H9 (cell line): Measurements from ENCODE around the gene TRPM8. TPM values are rescaled to one million over a fixed set of nuclear protein-coding genes. Genes with fewer than 3 reads are reported as not detected.

Experiments
- DNase-seq: peaks from one replicate; pipeline ENCODE4 v3.0.0-alpha.2; 2017
- H2AFZ ChIP-seq: one replicate; pipeline ENCODE4 v1.6.1; 2013; ENCODE audit warnings: mild to moderate bottlenecking, low read length, control low read depth, moderate library complexity
- H2AK5ac ChIP-seq: 2 replicates; pipeline ENCODE4 v1.6.1; 2013; ENCODE audit warnings: low read length, control low read depth, mixed read lengths; ENCODE audit not compliant: insufficient read length
- H2BK120ac ChIP-seq: one replicate; pipeline ENCODE4 v1.6.1; 2013; ENCODE audit warnings: low read depth, mild to moderate bottlenecking, low read length, control low read depth, inconsistent platforms; ENCODE audit not compliant: poor library complexity, severe bottlenecking
- H2BK12ac ChIP-seq: 2 replicates; pipeline ENCODE4 v1.6.1; 2013; ENCODE audit warnings: low read length, control low read depth, mixed read lengths, low read depth; ENCODE audit not compliant: insufficient read length
- H2BK15ac ChIP-seq: 2 replicates; pipeline ENCODE4 v1.6.1; 2013; ENCODE audit warnings: low read depth, low read length, control low read depth
- H2BK20ac ChIP-seq: one replicate; pipeline ENCODE4 v1.6.1; 2013; ENCODE audit warnings: low read depth, mild to moderate bottlenecking, low read length, control low read depth, inconsistent platforms; ENCODE audit not compliant: poor library complexity, severe bottlenecking
- H2BK5ac ChIP-seq: 2 replicates; pipeline ENCODE4 v1.6.1; 2013; ENCODE audit warnings: low read length, control low read depth, mixed read lengths; ENCODE audit not compliant: insufficient read length
- H3K14ac ChIP-seq: 2 replicates; pipeline ENCODE4 v1.6.1; 2013; ENCODE audit warnings: low read length, control low read depth; ENCODE audit not compliant: insufficient read depth
- H3K18ac ChIP-seq: 2 replicates; pipeline ENCODE4 v1.6.1; 2013; ENCODE audit warnings: low read depth, mild to moderate bottlenecking, mixed read lengths, low read length, control low read depth; ENCODE audit not compliant: insufficient read length
- H3K23ac ChIP-seq: 2 replicates; pipeline ENCODE4 v1.6.1; 2013; ENCODE audit warnings: low read length, control low read depth, mixed read lengths, low read depth; ENCODE audit not compliant: insufficient read length
- H3K23me2 ChIP-seq: 2 replicates; pipeline ENCODE4 v1.6.1; 2013; ENCODE audit warnings: low read depth, mild to moderate bottlenecking, mixed read lengths, low read length, control low read depth; ENCODE audit not compliant: insufficient read length, poor library complexity, severe bottlenecking
- H3K27ac ChIP-seq: 2 replicates; pipeline ENCODE4 v1.5.1; 2013; ENCODE audit warnings: low read length, control low read depth, mixed read lengths, low read depth; ENCODE audit not compliant: insufficient read length
- H3K27me3 ChIP-seq: 2 replicates; pipeline ENCODE4 v1.6.1; 2013; ENCODE audit warnings: low read length, control low read depth, inconsistent platforms; ENCODE audit not compliant: insufficient read depth
- H3K4ac ChIP-seq: 2 replicates; pipeline ENCODE4 v1.6.1; 2013; ENCODE audit warnings: low read depth, mild to moderate bottlenecking, control low read depth, inconsistent platforms, low read length, moderate library complexity
- H3K4me1 ChIP-seq: 2 replicates; pipeline ENCODE4 v1.6.1; 2013; ENCODE audit warnings: low read length, control low read depth, inconsistent platforms; ENCODE audit not compliant: insufficient read depth
- H3K4me2 ChIP-seq: 2 replicates; pipeline ENCODE4 v1.6.1; 2013; ENCODE audit warnings: low read length, control low read depth, mixed read lengths; ENCODE audit not compliant: insufficient read length, insufficient read depth
- H3K56ac ChIP-seq: 2 replicates; pipeline ENCODE4 v1.6.1; 2013; ENCODE audit warnings: low read depth, mild to moderate bottlenecking, mixed read lengths, low read length, control low read depth; ENCODE audit not compliant: insufficient read length
- H3K79me1 ChIP-seq: 2 replicates; pipeline ENCODE4 v1.6.1; 2013; ENCODE audit warnings: low read depth, mild to moderate bottlenecking, moderate library complexity, low read length, control low read depth, inconsistent platforms; ENCODE audit not compliant: insufficient read depth, poor library complexity, severe bottlenecking
- H3K79me2 ChIP-seq: 2 replicates; pipeline ENCODE4 v1.6.1; 2013; ENCODE audit warnings: low read length, control low read depth, inconsistent platforms; ENCODE audit not compliant: insufficient read depth
- H3K9ac ChIP-seq: 2 replicates; pipeline ENCODE4 v1.6.1; 2013; ENCODE audit warnings: low read length, control low read depth, mixed read lengths; ENCODE audit not compliant: insufficient read length; ENCODE audit errors: extremely low read depth
- H3K9me3 ChIP-seq: one replicate; pipeline ENCODE4 v1.6.1; 2013; ENCODE audit warnings: low read depth, low read length, inconsistent platforms; ENCODE audit not compliant: control insufficient read depth
- H3T11ph ChIP-seq: one replicate; pipeline ENCODE4 v1.6.1; 2013; ENCODE audit warnings: mild to moderate bottlenecking, low read length, control low read depth, inconsistent platforms
- H4K20me1 ChIP-seq: one replicate; pipeline ENCODE4 v1.6.1; 2013; ENCODE audit not compliant: control insufficient read depth, insufficient read length, insufficient read depth
- H4K5ac ChIP-seq: 2 replicates; pipeline ENCODE4 v1.6.1; 2013; ENCODE audit warnings: low read depth, mild to moderate bottlenecking, mixed read lengths, low read length, control low read depth; ENCODE audit not compliant: insufficient read length
- H4K8ac ChIP-seq: replicated peaks from 2 replicates; pipeline ENCODE4 v1.6.1; 2013; ENCODE audit warnings: low read length, control low read depth, mixed read lengths, low read depth; ENCODE audit not compliant: insufficient read length
- H4K91ac ChIP-seq: 2 replicates; pipeline ENCODE4 v1.6.1; 2013; ENCODE audit warnings: low read depth, mild to moderate bottlenecking, moderate library complexity, mixed read lengths, low read length, control low read depth; ENCODE audit not compliant: insufficient read length
- H3K27ac Mint-ChIP-seq, 3 experiments: 2 replicates in 2 of 3; 3 replicates in 1 of 3; pipeline ENCODE4 v1.8.0; 2020 to 2021; ENCODE audit warnings: mixed read lengths in 3 of 3, mild to moderate bottlenecking in 1 of 3, moderate library complexity in 1 of 3
- H3K27me3 Mint-ChIP-seq: 2 replicates; pipeline ENCODE4 v1.8.0; 2021; ENCODE audit warnings: low read depth, mild to moderate bottlenecking, moderate library complexity, mixed read lengths
- H3K36me3 Mint-ChIP-seq, 3 experiments: 2 replicates in 2 of 3; 3 replicates in 1 of 3; pipeline ENCODE4 v1.8.0; 2020 to 2021; ENCODE audit warnings: low read depth in 3 of 3, mixed read lengths in 3 of 3; ENCODE audit not compliant: insufficient read depth in 1 of 3
- H3K4me1 Mint-ChIP-seq, 2 experiments: 2 replicates each; pipeline ENCODE4 v1.8.0; 2020; ENCODE audit warnings: mixed read lengths in 2 of 2
- H3K4me3 Mint-ChIP-seq, 2 experiments: 2 replicates in 1 of 2; 3 replicates in 1 of 2; pipeline ENCODE4 v1.8.0; 2020 to 2021; ENCODE audit warnings: mild to moderate bottlenecking in 2 of 2, mixed read lengths in 2 of 2, moderate library complexity in 1 of 2
- H3K9me3 Mint-ChIP-seq, 2 experiments: 2 replicates in 1 of 2; 3 replicates in 1 of 2; pipeline ENCODE4 v1.8.0; 2020; ENCODE audit warnings: mild to moderate bottlenecking in 2 of 2, mixed read lengths in 2 of 2, moderate library complexity in 1 of 2
- CTCF ChIP-seq: fragments of 200-600 bp; sonication (generic); conservative IDR thresholded peaks from 3 replicates; pipeline ENCODE4 v1.8.0; 2021; ENCODE audit warnings: antibody characterized with exemption, mild to moderate bottlenecking
- WGBS: extraction: QIAGEN DNeasy Blood & Tissue Kit; methylation state at CpG from one replicate; pipeline ENCODE4 v1.1.7; 2013; ENCODE audit warnings: missing lambda C conversion rate, low lambda C conversion rate, mixed read lengths; ENCODE audit not compliant: insufficient read length; ENCODE audit errors: extremely low coverage; 5-methylcytosine and 5-hydroxymethylcytosine counted together
- total RNA-seq: library from RNA; stranded (reverse); gene quantifications from 2 replicates; pipeline ENCODE4 v1.2.1, GENCODE V29; 2021

The TRPM8 gene
- total RNA-seq, 1 experiment from 2014 or later = 0.28 TPM

GRCh38 chr2:233942731-233943130 is 25.6 kb downstream of the TRPM8 start:
- no peak for DNase-seq
- H2BK20ac ChIP-seq = no peak overlapping the region

More at GRCh38 chr2:233942731-233943130, 25.6 kb downstream of the TRPM8 start:
- H3K9me3 ChIP-seq = no peaks in the 10 kb centered on the region
- H4K5ac ChIP-seq = no peak overlapping the region
- no peaks in the 10 kb centered on the region for H3K36me3 Mint-ChIP-seq
- no peak overlapping the region for H3K4me3 Mint-ChIP-seq
- no peak overlapping the region for H2AFZ ChIP-seq
- no peak overlapping the region for H3K27ac ChIP-seq
- no peaks in the 10 kb centered on the region for H4K20me1 ChIP-seq
- H3K79me2 ChIP-seq = no peaks in the 10 kb centered on the region
- H3K27ac Mint-ChIP-seq = no peak overlapping the region
- WGBS = no CpG with 5 or more reads among the region's 4 CpGs
- H4K8ac ChIP-seq = no peak overlapping the region
- no peak for TF ChIP-seq CTCF
- no peak overlapping the region for H3K23ac ChIP-seq
- H2BK5ac ChIP-seq = no peak overlapping the region
- H3K27me3 Mint-ChIP-seq = peaks cover 21% of the 10 kb centered on the region
- H3T11ph ChIP-seq = no peak overlapping the region
- no peak overlapping the region for H3K4me2 ChIP-seq
- H3K79me1 ChIP-seq = no peaks in the 10 kb centered on the region
- H3K56ac ChIP-seq = no peak overlapping the region
- H2AK5ac ChIP-seq = no peak overlapping the region
- H3K27me3 ChIP-seq = no peaks in the 10 kb centered on the region
- H3K9me3 Mint-ChIP-seq = peaks cover 4% of the 10 kb centered on the region in 2 experiments; a peak in 3 of 5 replicates
- H3K4me1 Mint-ChIP-seq = peaks cover 0 to 2% of the 10 kb centered on the region in 2 experiments; a peak in 1 of 4 replicates
- no peak overlapping the region for H3K18ac ChIP-seq
- H4K91ac ChIP-seq = no peak overlapping the region
- no peaks in the 10 kb centered on the region for H3K23me2 ChIP-seq
- H2BK15ac ChIP-seq = no peak overlapping the region
- H3K4ac ChIP-seq = no peak overlapping the region
- H3K14ac ChIP-seq = no peak overlapping the region
- H2BK12ac ChIP-seq = no peak overlapping the region
- H3K4me1 ChIP-seq = no peaks in the 10 kb centered on the region
- no peak overlapping the region for H2BK120ac ChIP-seq
- H3K9ac ChIP-seq = no peak overlapping the region
